Ascending aorta (tissue), 2 donors: ENCODE data around the gene HSP90AB1. TPM values are rescaled to one million over a fixed set of nuclear protein-coding genes. Genes with fewer than 3 reads are reported as not detected.

Experiments
- DNase-seq, 2 donors: peaks; one replicate each; pipeline ENCODE4 v3.0.0-alpha.2; 2019; ENCODE audit warnings: low spot score in 2 of 2
- H3K27ac ChIP-seq, 2 donors: fragments of 200-600 bp; sonication (generic); one replicate each; pipeline ENCODE4 v1.5.1; 2016 to 2017; ENCODE audit warnings: mild to moderate bottlenecking in 1 of 2
- H3K27me3 ChIP-seq: fragments of 200-600 bp; sonication (generic); one replicate; pipeline ENCODE4 v1.5.1; 2017
- H3K36me3 ChIP-seq, 2 donors: fragments of 200-600 bp; sonication (generic); one replicate each; pipeline ENCODE4 v1.5.1; 2016
- H3K4me1 ChIP-seq, 2 donors: fragments of 200-600 bp; sonication (generic); one replicate each; pipeline ENCODE4 v1.5.1; 2016 to 2017; ENCODE audit warnings: mild to moderate bottlenecking in 1 of 2
- H3K4me3 ChIP-seq, 2 donors: fragments of 200-600 bp; sonication (generic); one replicate each; pipeline ENCODE4 v1.5.1; 2016 to 2017; ENCODE audit warnings: mild to moderate bottlenecking in 1 of 2
- H3K9me3 ChIP-seq, 2 donors: fragments of 200-600 bp; sonication (generic); one replicate each; pipeline ENCODE4 v1.5.1; 2016
- CTCF ChIP-seq, 3 experiments: fragments of 200-600 bp in 2 of 3; fragments of 450-650 bp in 1 of 3; sonication (generic) in 2 of 3; IDR thresholded peaks; one replicate each; pipeline ENCODE4 v1.5.1; 2016 to 2019; ENCODE audit warnings: antibody characterized with exemption in 3 of 3, mild to moderate bottlenecking in 1 of 3, moderate library complexity in 1 of 3
- intact Hi-C: fragments of 100-400 bp; cut with DNase I; formaldehyde crosslinking; loops from one replicate; pipeline ENCODE4 v1.15.1; 2023
- total RNA-seq: library from RNA; depleted of rRNA; stranded (reverse); fragments of >200 nt; gene quantifications from one replicate; pipeline ENCODE4 v1.1.0, GENCODE V29; 2016

HSP90AB1 gene
- total RNA-seq, 1 donor from 2014 or later: 354 TPM

GRCh38 chr6:44237021-44237812 lies 9.7 kb upstream of the HSP90AB1 start:
- no peaks in the 10 kb centered on the region for H3K27me3 ChIP-seq
- no peak for TF ChIP-seq CTCF (IDR thresholded peaks at IDR 0.05)
- H3K27ac ChIP-seq: peak overlapping the region; percentile 97 to 100
- H3K9me3 ChIP-seq: no peaks in the 10 kb centered on the region
- DNase-seq: peak; percentile 98 to 99
- H3K4me3 ChIP-seq: peak overlapping the region; percentile 51 to 79
- peaks cover 26 to 55% of the 10 kb centered on the region in 2 donors for H3K4me1 ChIP-seq
- peaks cover 11 to 23% of the 10 kb centered on the region in 2 donors for H3K36me3 ChIP-seq
- intact Hi-C loops: loop anchor here (1.0 to 5.0 kb wide), 3 partner anchors 16 to 610 kb away; partner anchors contain the start of genes GTPBP2 and NFKBIE

GRCh38 chr6:44237813-44238433 lies 9.0 kb upstream of the HSP90AB1 start:
- DNase-seq: peak; percentile 72 to 93

GRCh38 chr6:44238687-44239350 lies 8.1 kb upstream of the HSP90AB1 start:
- H3K27ac ChIP-seq: peak overlapping the region; percentile 97 to 100
- DNase-seq: no peak
- TF ChIP-seq CTCF (IDR thresholded peaks at IDR 0.05): no peak

More at GRCh38 chr6:44237813-44238433, 9.0 kb upstream of the HSP90AB1 start:
- peaks cover 6 to 16% of the 10 kb centered on the region in 2 donors for H3K36me3 ChIP-seq
- no peaks in the 10 kb centered on the region for H3K9me3 ChIP-seq
- intact Hi-C loops: loop anchor here (1.0 to 5.0 kb wide), 5 partner anchors 8 to 611 kb away; partner anchors contain the start of genes GTPBP2, NFKBIE and SLC35B2
- TF ChIP-seq CTCF (IDR thresholded peaks at IDR 0.05): peak; percentile 97 to 99 (median 98)
- peak overlapping the region; percentile 51 to 79 for H3K4me3 ChIP-seq
- H3K27ac ChIP-seq: peak overlapping the region; percentile 97 to 100
- peaks cover 25 to 50% of the 10 kb centered on the region in 2 donors for H3K4me1 ChIP-seq
- H3K27me3 ChIP-seq: no peaks in the 10 kb centered on the region

GRCh38 chr6:44243345-44243744 lies 3.6 kb upstream of the HSP90AB1 start:
- H3K27ac ChIP-seq: no peak overlapping the region
- H3K27me3 ChIP-seq: no peaks in the 10 kb centered on the region
- H3K4me3 ChIP-seq: no peak overlapping the region
- H3K4me1 ChIP-seq: peaks cover 0 to 13% of the 10 kb centered on the region in 2 donors
- no peak for TF ChIP-seq CTCF (IDR thresholded peaks at IDR 0.05)
- intact Hi-C loops: no loop called here
- no peak for DNase-seq
- no peaks in the 10 kb centered on the region for H3K9me3 ChIP-seq
- H3K36me3 ChIP-seq: no peaks in the 10 kb centered on the region

More at GRCh38 chr6:44238687-44239350, 8.1 kb upstream of the HSP90AB1 start:
- H3K9me3 ChIP-seq: no peaks in the 10 kb centered on the region
- H3K36me3 ChIP-seq: peaks cover 4 to 9% of the 10 kb centered on the region in 2 donors
- intact Hi-C loops: loop anchor here (1.0 to 5.0 kb wide), 3 partner anchors 7 to 612 kb away; partner anchors contain the start of genes GTPBP2 and SLC35B2
- H3K4me3 ChIP-seq: no peak overlapping the region
- no peaks in the 10 kb centered on the region for H3K27me3 ChIP-seq
- H3K4me1 ChIP-seq: peaks cover 16 to 41% of the 10 kb centered on the region in 2 donors

GRCh38 chr6:44245391-44245911 lies 1.4 kb upstream of the HSP90AB1 start:
- DNase-seq: no peak
- H3K36me3 ChIP-seq: peaks cover 18 to 19% of the 10 kb centered on the region in 2 donors
- intact Hi-C loops: loop anchor here (5.0 kb wide), 2 partner anchors 473 to 1073 kb away; partner anchors contain the start of genes SRF and VEGFA
- H3K4me3 ChIP-seq: peak overlapping the region; percentile 92 to 99
- no peaks in the 10 kb centered on the region for H3K9me3 ChIP-seq
- H3K4me1 ChIP-seq: peaks cover 0 to 22% of the 10 kb centered on the region in 2 donors
- no peak for TF ChIP-seq CTCF (IDR thresholded peaks at IDR 0.05)
- H3K27ac ChIP-seq: peak overlapping the region; percentile 99 to 100
- H3K27me3 ChIP-seq: no peaks in the 10 kb centered on the region
